ENCODE data around the gene CSPG4. TPM values are rescaled to one million over a fixed set of nuclear protein-coding genes. Genes with fewer than 3 reads are reported as not detected.
A peak's percentile ranks its signal among the peaks of the same experiment; 100 is the strongest.
"Not testable (repeated sequence)": the region's sequence is repeated elsewhere in the genome, so short reads cannot be mapped to it uniquely, and the experiment has no call there.

The CSPG4 gene
- total RNA-seq, 1 donor from 2014 or later: 0.07 TPM

DNA sequence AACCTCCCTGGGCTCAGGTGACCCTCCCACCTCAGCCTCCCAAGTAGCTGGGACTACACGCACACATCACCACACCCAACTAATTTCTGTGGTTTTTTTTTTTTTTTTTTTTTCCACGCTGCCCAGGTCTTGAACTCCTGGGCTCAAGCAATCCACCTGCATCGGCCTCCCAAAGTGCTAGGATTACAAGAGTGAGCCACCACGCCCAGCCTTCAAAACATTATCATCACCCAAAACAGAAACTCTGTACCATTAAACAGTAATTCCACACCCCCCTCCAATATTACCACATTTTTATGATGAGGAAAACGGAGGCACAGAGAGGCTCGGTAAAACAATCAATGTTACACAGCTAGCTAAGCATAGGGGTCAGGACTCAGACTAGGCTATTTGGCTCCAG, 76.6 kb downstream of the CSPG4 start:
- Mint-ChIP-seq H3K4me3 (no peak overlapping the region), H3K27me3 (ENCODE audit: insufficient read depth, low read depth) (peaks cover 5% of the 10 kb centered on the region), H3K4me1 (peaks cover 23% of the 10 kb centered on the region), H3K27ac (no peak overlapping the region), H3K36me3 (peaks cover 2% of the 10 kb centered on the region), H3K9me3 (no peaks in the 10 kb centered on the region)
- H3K4me2 ChIP-seq: no peak overlapping the region
- no peaks in the 10 kb centered on the region for H3K27me3 ChIP-seq
- H3K9me3 ChIP-seq (ENCODE audit: low read depth): no peaks in the 10 kb centered on the region
- H2AFZ ChIP-seq (replicated peaks): no peak overlapping the region
- no peak overlapping the region for H3K4me3 ChIP-seq
- peaks cover 31% of the 10 kb centered on the region for H4K20me1 ChIP-seq (ENCODE audit: low read depth)
- H3K27ac ChIP-seq: no peak overlapping the region
- no peak overlapping the region for H3K9ac ChIP-seq
- no peaks in the 10 kb centered on the region for H3K36me3 ChIP-seq
- peaks cover 20% of the 10 kb centered on the region for H3F3A ChIP-seq (ENCODE audit: low read depth)
- no peak for TF ChIP-seq EZH2 (IDR thresholded peaks at IDR 0.05)
- TF ChIP-seq EZH2phosphoT487 (IDR thresholded peaks at IDR 0.05): no peak
- TF ChIP-seq CTCF (IDR thresholded peaks at IDR 0.05): no peak
- DNase-seq (ENCODE audit: low spot score): no peak
- H3K79me2 ChIP-seq (ENCODE audit: low read depth): peaks cover 36% of the 10 kb centered on the region
- H3K4me1 ChIP-seq: no peaks in the 10 kb centered on the region

DNA sequence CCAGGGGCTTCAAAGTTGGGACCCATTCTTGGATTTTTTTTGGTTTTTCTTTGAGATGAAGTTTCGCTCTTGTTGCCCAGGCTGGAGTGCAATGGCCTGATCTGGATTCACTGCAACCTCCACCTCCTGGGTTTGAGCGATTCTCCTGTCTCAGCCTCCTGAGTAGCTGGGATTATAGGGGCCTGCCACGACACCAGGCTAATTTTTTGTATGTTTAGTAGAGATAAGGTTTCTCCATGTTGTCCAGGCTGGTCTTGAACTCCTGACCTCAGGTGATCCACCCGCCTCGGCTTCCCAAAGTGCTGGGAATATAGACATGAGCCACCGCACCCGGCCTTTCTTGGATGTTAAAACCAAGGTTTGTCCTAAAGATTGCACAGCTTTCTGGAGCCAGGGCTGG, 78.7 kb downstream of the CSPG4 start:
- not testable (repeated sequence) for H3K36me3 Mint-ChIP-seq; H3K4me1 ChIP-seq; H3K27me3 Mint-ChIP-seq (ENCODE audit: insufficient read depth, low read depth); H3K4me3 Mint-ChIP-seq; DNase-seq (ENCODE audit: low spot score); H2AFZ ChIP-seq (replicated peaks); H3K27ac Mint-ChIP-seq; H3K27ac ChIP-seq; H3K9me3 Mint-ChIP-seq; H3K4me3 ChIP-seq; H3K36me3 ChIP-seq; H3K4me2 ChIP-seq; H3K27me3 ChIP-seq; H3K9me3 ChIP-seq (ENCODE audit: low read depth)
- Histone ChIP-seq H4K20me1 (ENCODE audit: low read depth) (peaks cover 23% of the 10 kb centered on the region), H3K9ac (peak overlapping the region; percentile 42), H3K79me2 (ENCODE audit: low read depth) (peaks cover 26% of the 10 kb centered on the region), H3F3A (ENCODE audit: low read depth) (peaks cover 12% of the 10 kb centered on the region)
- peaks cover 15% of the 10 kb centered on the region for H3K4me1 Mint-ChIP-seq

- Histone ChIP-seq H2AFZ (replicated peaks) (no peak overlapping the region), H3K27me3 (no peaks in the 10 kb centered on the region), H3K4me2 (no peak overlapping the region), H3K9me3 (ENCODE audit: low read depth) (no peaks in the 10 kb centered on the region), H3K4me3 (no peak overlapping the region), H3K36me3 (no peaks in the 10 kb centered on the region), H3K79me2 (ENCODE audit: low read depth) (peaks cover 6% of the 10 kb centered on the region), H3K9ac (no peak overlapping the region), H3K27ac (no peak overlapping the region), H3K4me1 (no peaks in the 10 kb centered on the region), H3F3A (ENCODE audit: low read depth) (peaks cover 11% of the 10 kb centered on the region), H4K20me1 (ENCODE audit: low read depth) (peaks cover 3% of the 10 kb centered on the region)
- Mint-ChIP-seq H3K27me3 (ENCODE audit: insufficient read depth, low read depth) (peaks cover 2% of the 10 kb centered on the region), H3K27ac (no peak overlapping the region), H3K4me1 (no peaks in the 10 kb centered on the region), H3K4me3 (no peak overlapping the region), H3K9me3 (no peaks in the 10 kb centered on the region), H3K36me3 (no peaks in the 10 kb centered on the region)
- TF ChIP-seq EZH2 (IDR thresholded peaks at IDR 0.05) (no peak), CTCF (IDR thresholded peaks at IDR 0.05) (no peak), EZH2phosphoT487 (IDR thresholded peaks at IDR 0.05) (no peak)
- no peak for DNase-seq (ENCODE audit: low spot score)
Measured at GRCh38 chr15:75631935-75632334, 80.7 kb downstream of the CSPG4 start.

DNA sequence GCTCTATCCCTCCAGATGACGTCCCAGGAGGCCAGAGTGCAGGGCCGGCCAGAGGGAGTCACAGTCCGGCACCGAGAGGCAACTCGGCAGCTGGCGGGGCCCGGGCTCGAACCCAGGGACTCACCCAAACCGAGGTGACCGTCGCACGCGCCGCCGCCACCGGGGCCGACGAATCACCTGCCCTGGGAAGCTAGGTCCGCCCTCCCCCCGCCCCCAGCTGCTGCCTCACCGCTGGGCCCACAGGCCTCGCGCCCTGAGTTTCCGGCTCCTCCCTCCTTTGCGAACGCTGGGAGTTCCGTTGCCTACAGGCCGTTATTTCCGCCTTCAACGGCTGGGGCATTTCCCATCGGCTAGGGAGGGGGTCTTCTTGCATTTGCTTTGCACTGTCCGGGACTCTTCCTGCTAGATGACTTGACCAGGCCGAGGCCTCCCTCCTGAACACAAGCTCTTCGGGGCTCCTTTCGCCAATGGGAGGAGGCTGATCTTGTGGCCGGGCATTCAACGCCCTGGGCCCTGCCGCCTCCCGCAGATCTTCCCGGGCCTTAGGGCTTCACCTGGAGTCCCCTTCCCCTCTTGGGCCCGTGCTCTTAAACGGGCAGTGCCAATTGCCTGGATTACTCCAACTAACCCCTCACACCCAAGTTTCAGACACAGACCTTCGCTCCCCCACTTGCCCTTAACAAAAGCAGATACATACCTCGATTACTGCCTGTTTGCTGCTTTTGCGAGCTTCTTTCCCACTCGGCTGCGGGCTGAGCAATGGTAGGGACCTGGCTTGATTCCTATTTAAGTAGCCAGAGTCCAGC, 86.9 kb downstream of the CSPG4 start, which contains the start of gene SNUPN:
Gene SNUPN (minus strand): TSS at position 184 of the 806 bp plus-strand sequence. CDS start 4,674 bp downstream, outside the sequence.
- TF ChIP-seq EZH2phosphoT487 (IDR thresholded peaks at IDR 0.05): no peak
- TF ChIP-seq CTCF (IDR thresholded peaks at IDR 0.05): no peak
- no peak for TF ChIP-seq EZH2 (IDR thresholded peaks at IDR 0.05)

More for the DNA sequence above, 86.9 kb downstream of the CSPG4 start, which contains the start of gene SNUPN:
- peak within 1 kb of the TSS; percentile 85 for H3K4me2 ChIP-seq
- H3K27ac ChIP-seq: peak within 1 kb of the TSS; percentile 83
- Mint-ChIP-seq H3K9me3 (no peaks in the 10 kb centered on the region), H3K4me1 (peaks cover 8% of the 10 kb centered on the region), H3K27me3 (ENCODE audit: insufficient read depth, low read depth) (peaks cover 6% of the 10 kb centered on the region), H3K27ac (peak within 1 kb of the TSS; percentile 94), H3K36me3 (peaks cover 6% of the 10 kb centered on the region), H3K4me3 (peak within 1 kb of the TSS; percentile 91)
- H3K36me3 ChIP-seq: no peaks in the 10 kb centered on the region
- no peaks in the 10 kb centered on the region for H3K27me3 ChIP-seq
- H3K9ac ChIP-seq: peak within 1 kb of the TSS; percentile 46
- peaks cover 33% of the 10 kb centered on the region for H3F3A ChIP-seq (ENCODE audit: low read depth)
- peak within 1 kb of the TSS; percentile 95 for H2AFZ ChIP-seq (replicated peaks)
- peak within 1 kb of the TSS; percentile 82 for H3K4me3 ChIP-seq
- no peaks in the 10 kb centered on the region for H4K20me1 ChIP-seq (ENCODE audit: low read depth)
- no peaks in the 10 kb centered on the region for H3K79me2 ChIP-seq (ENCODE audit: low read depth)
- DNase-seq (ENCODE audit: low spot score): peak; percentile 96
- H3K9me3 ChIP-seq (ENCODE audit: low read depth): no peaks in the 10 kb centered on the region
- peaks cover 5% of the 10 kb centered on the region for H3K4me1 ChIP-seq
